B cell (primary cell): Measurements from ENCODE around the gene TMEM45B.

Source experiments
- EZH2 ChIP-seq: IDR thresholded peaks from 2 replicates; pipeline ENCODE4 v1.6.1; 2012; ENCODE audit warnings: borderline replicate concordance, low read depth, mild to moderate bottlenecking, moderate library complexity, low read length; ENCODE audit not compliant: insufficient read depth, poor library complexity, severe bottlenecking
- TF ChIP-seq, protein P1 (sequence below): fragments of 200-600 bp; IDR thresholded peaks from one replicate; pipeline ENCODE4 v1.8.0; 2022; ENCODE audit warnings: antibody characterized with exemption, mild to moderate bottlenecking

DNA sequence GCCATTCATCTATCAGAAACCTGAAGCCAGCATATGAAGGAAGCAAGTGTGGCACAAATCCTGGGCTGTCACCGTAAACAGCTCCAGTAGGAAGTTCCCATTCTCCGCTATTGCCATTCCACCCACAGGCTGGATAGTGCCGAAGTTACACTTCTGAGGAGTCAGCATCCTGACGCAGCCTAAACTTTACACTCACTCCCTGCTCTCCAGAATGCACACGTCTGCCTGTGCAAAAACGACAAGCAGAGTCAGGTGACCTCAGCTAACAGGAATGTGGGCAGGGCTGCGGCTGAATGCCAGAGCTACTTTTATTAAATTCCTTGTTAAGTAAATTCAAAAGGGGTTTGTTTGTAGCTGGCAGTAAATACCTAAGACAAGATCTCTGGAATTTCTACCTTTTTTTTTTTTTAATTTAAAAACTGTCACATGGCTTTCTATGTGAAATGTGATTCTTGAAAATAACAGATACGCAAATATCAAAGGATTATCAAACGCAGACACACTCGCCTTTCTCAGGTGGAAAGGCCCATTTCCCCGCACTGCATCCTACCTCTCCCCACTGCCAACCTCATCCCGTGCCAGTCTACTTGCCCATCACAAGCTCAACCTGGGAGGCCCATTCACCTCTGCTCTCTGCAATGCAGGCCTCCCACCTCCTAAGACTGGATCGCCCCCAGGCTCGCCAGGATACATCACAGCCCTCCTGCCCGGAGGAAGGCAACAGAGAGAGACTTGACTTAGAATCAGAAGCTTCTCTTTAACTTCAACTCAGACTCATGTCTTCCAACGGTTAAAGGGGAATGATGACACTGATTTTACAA lies 46.3 kb downstream of the TMEM45B start:
- TF ChIP-seq, protein P1, sequence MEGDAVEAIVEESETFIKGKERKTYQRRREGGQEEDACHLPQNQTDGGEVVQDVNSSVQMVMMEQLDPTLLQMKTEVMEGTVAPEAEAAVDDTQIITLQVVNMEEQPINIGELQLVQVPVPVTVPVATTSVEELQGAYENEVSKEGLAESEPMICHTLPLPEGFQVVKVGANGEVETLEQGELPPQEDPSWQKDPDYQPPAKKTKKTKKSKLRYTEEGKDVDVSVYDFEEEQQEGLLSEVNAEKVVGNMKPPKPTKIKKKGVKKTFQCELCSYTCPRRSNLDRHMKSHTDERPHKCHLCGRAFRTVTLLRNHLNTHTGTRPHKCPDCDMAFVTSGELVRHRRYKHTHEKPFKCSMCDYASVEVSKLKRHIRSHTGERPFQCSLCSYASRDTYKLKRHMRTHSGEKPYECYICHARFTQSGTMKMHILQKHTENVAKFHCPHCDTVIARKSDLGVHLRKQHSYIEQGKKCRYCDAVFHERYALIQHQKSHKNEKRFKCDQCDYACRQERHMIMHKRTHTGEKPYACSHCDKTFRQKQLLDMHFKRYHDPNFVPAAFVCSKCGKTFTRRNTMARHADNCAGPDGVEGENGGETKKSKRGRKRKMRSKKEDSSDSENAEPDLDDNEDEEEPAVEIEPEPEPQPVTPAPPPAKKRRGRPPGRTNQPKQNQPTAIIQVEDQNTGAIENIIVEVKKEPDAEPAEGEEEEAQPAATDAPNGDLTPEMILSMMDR: no peak
- no peak for TF ChIP-seq EZH2
